A673 (cell line): ENCODE data around the gene TSPAN14. TPM values are rescaled to one million over a fixed set of nuclear protein-coding genes. Genes with fewer than 3 reads are reported as not detected.

ENCODE experiments used
- BruUV-seq: library from RNA; stranded (reverse); fragments of 400-500 nt; replicated peaks from 2 replicates; lab custom pipeline; 2021; lab: Mats Ljungman, UMichigan
- CTCF ChIA-PET: fragments of 300-600 bp; sonication (Branson Sonifier 250); formaldehyde crosslinking; loops from one replicate; lab custom pipeline; 2022; ENCODE audit warnings: antibody characterized with exemption; lab: Charles Lee
- POLR2A ChIA-PET: fragments of 300-600 bp; sonication (Branson Sonifier 250); formaldehyde crosslinking; loops from one replicate; lab custom pipeline; 2022; ENCODE audit warnings: antibody characterized with exemption; ENCODE audit not compliant: low non-redundant PET; lab: Charles Lee
- DNase-seq: peaks from one replicate; pipeline ENCODE4 v3.0.0-alpha.2; 2015; ENCODE audit warnings: low spot score
- H3K27ac ChIP-seq: fragments of 200-600 bp; sonication (generic); 2 replicates; pipeline ENCODE4 v1.5.1; 2016; ENCODE audit warnings: mixed run types, low read depth, mild to moderate bottlenecking, mixed read lengths, antibody characterized with exemption, low read length; ENCODE audit not compliant: poor library complexity, severe bottlenecking
- H3K27me3 ChIP-seq: fragments of 200-600 bp; sonication (generic); replicated peaks from 2 replicates; pipeline ENCODE4 v1.6.1; 2017; ENCODE audit warnings: mixed run types, low read depth, mild to moderate bottlenecking, mixed read lengths, antibody characterized with exemption, low read length; ENCODE audit not compliant: insufficient read depth, poor library complexity
- H3K36me3 ChIP-seq: fragments of 200-600 bp; sonication (generic); 2 replicates; pipeline ENCODE4 v1.6.1; 2016; ENCODE audit warnings: mixed run types, mild to moderate bottlenecking, mixed read lengths, antibody characterized with exemption, low read length; ENCODE audit not compliant: insufficient read depth, poor library complexity, severe bottlenecking
- H3K4me1 ChIP-seq: fragments of 200-600 bp; sonication (generic); 2 replicates; pipeline ENCODE4 v1.6.1; 2017; ENCODE audit warnings: mixed run types, mild to moderate bottlenecking, mixed read lengths, antibody characterized with exemption, low read length; ENCODE audit not compliant: insufficient read depth, poor library complexity, severe bottlenecking
- H3K4me3 ChIP-seq: fragments of 200-600 bp; sonication (generic); 2 replicates; pipeline ENCODE4 v1.5.1; 2016; ENCODE audit warnings: low read depth, mixed run types, mild to moderate bottlenecking, mixed read lengths, low read length; ENCODE audit not compliant: poor library complexity, severe bottlenecking
- H3K9me3 ChIP-seq: fragments of 200-600 bp; sonication (generic); 2 replicates; pipeline ENCODE4 v1.6.1; 2016; ENCODE audit warnings: mixed run types, low read depth, mild to moderate bottlenecking, mixed read lengths, antibody characterized with exemption, low read length; ENCODE audit not compliant: poor library complexity, severe bottlenecking
- EZH2 ChIP-seq: fragments of 200-600 bp; sonication (generic); IDR thresholded peaks from 2 replicates; pipeline ENCODE4 v1.6.1; 2017; ENCODE audit warnings: borderline replicate concordance, low read depth, mild to moderate bottlenecking, mixed read lengths, antibody characterized with exemption, low read length; ENCODE audit not compliant: poor library complexity, severe bottlenecking
- intact Hi-C: fragments of 100-400 bp; cut with micrococcal nuclease; formaldehyde crosslinking; loops from one replicate; pipeline ENCODE4 v1.10.0; 2022; ENCODE audit not compliant: unreplicated experiment
- total RNA-seq: library from RNA; stranded (reverse); gene quantifications from 2 replicates; pipeline ENCODE4 v1.2.3, GENCODE V29; 2021
- TF ChIP-seq, protein P1 (sequence below): fragments of 300-800, 200-600 bp; sonication (generic); conservative IDR thresholded peaks from 2 replicates; pipeline ENCODE4 v1.5.1; 2017; ENCODE audit warnings: low read depth, mild to moderate bottlenecking, antibody characterized with exemption, low read length, moderate library complexity, mixed read lengths

Gene TSPAN14
- total RNA-seq, 1 experiment from 2014 or later, result 50.4 TPM

DNA sequence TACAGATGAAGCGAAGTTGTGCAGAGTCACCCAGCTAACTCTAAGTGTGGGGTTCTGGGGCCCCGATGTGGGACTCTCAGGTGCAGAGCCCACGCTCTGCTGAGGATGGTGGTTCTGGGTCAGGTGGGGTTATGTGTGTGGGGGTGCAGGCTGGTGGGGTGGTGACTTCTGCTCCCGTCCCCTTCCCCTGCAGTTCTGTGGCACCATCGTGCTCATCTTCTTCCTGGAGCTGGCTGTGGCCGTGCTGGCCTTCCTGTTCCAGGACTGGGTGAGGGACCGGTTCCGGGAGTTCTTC lies 54.9 kb downstream of the TSPAN14 start:
- CTCF ChIA-PET, result no interaction called here
- no peaks in the 10 kb centered on the region for H3K27me3 ChIP-seq
- POLR2A ChIA-PET, result no interaction called here
- intact Hi-C loops, result loop anchor here (5.0 kb wide), 1 partner anchor 47 kb away; no protein-coding TSS in a partner anchor
- H3K4me1 ChIP-seq, result no peaks in the 10 kb centered on the region
- H3K9me3 ChIP-seq, result no peaks in the 10 kb centered on the region
- no TSS peak for BruUV-seq
- H3K27ac ChIP-seq, result no peak overlapping the region
- no peak for TF ChIP-seq EZH2
- TF ChIP-seq, protein P1, sequence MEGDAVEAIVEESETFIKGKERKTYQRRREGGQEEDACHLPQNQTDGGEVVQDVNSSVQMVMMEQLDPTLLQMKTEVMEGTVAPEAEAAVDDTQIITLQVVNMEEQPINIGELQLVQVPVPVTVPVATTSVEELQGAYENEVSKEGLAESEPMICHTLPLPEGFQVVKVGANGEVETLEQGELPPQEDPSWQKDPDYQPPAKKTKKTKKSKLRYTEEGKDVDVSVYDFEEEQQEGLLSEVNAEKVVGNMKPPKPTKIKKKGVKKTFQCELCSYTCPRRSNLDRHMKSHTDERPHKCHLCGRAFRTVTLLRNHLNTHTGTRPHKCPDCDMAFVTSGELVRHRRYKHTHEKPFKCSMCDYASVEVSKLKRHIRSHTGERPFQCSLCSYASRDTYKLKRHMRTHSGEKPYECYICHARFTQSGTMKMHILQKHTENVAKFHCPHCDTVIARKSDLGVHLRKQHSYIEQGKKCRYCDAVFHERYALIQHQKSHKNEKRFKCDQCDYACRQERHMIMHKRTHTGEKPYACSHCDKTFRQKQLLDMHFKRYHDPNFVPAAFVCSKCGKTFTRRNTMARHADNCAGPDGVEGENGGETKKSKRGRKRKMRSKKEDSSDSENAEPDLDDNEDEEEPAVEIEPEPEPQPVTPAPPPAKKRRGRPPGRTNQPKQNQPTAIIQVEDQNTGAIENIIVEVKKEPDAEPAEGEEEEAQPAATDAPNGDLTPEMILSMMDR, result no peak
- no peak for DNase-seq
- no peak overlapping the region for H3K4me3 ChIP-seq
- H3K36me3 ChIP-seq, result peaks cover 23% of the 10 kb centered on the region

DNA sequence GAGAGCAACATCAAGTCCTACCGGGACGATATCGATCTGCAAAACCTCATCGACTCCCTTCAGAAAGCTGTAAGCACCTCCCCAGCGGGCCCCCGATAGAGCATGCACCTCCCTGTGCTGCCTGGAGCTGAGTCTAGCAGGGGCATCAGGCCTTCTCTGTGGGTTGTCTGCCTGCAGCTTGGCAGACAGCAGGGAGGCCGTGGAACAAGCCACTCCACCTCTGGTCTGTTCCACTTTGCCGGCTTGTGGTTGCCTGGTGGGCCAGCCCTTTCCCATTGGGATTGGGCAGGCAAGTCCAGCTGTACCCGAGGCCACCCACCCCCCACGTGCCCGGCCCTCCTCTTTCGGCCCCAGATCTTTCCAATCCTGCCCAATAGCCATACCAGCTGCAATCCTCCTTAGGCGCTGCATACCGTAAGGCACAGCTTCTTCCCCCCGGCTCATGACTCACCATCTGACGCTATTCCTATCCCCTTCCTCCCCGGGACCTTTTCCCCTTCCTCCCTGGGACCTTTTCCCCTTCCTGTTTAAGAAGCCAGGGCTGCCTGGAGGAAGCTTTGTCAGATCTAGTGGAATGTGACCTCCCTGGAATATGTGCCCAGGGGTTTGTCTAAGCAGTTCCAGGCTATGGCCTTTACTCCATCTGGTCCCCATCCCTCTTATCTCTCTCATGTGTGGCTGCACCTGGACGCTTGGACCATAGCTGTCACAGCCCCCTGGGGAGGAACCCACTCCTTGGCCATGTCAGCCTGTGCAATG lies 55.5 kb downstream of the TSPAN14 start:
- Histone ChIP-seq H3K36me3 (peaks cover 25% of the 10 kb centered on the region), H3K27me3 (no peaks in the 10 kb centered on the region), H3K4me3 (no peak overlapping the region), H3K27ac (no peak overlapping the region), H3K9me3 (no peaks in the 10 kb centered on the region), H3K4me1 (no peaks in the 10 kb centered on the region)
- BruUV-seq, result no TSS peak
- ChIA-PET POLR2A (no interaction called here), CTCF (no interaction called here)
- TF ChIP-seq, protein P1, result no peak
- TF ChIP-seq EZH2, result no peak
- DNase-seq, result no peak
- intact Hi-C loops, result loop anchor here (5.0 kb wide), 1 partner anchor 47 kb away; no protein-coding TSS in a partner anchor

DNA sequence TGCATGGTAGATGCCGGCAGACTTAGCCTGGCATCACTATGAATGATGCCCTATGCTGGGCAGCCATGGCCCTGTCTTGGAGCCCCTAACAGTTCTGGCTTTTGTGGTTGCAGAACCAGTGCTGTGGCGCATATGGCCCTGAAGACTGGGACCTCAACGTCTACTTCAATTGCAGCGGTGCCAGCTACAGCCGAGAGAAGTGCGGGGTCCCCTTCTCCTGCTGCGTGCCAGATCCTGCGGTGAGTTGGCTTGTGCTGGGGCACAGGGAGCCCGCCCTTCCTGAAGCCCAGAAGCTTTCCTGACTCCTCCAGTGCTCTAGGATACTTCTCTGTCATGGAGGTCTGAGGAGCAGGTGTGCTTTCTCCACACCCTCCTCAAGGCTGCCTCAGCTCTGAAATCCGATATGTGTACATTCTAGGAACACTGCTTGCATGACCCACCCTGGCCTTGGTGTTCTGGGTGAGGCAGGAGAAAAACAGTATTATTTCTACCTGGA lies 58.0 kb downstream of the TSPAN14 start:
- Histone ChIP-seq H3K4me3 (no peak overlapping the region), H3K36me3 (peaks cover 25% of the 10 kb centered on the region), H3K27me3 (no peaks in the 10 kb centered on the region), H3K27ac (no peak overlapping the region), H3K4me1 (no peaks in the 10 kb centered on the region), H3K9me3 (no peaks in the 10 kb centered on the region)
- DNase-seq, result no peak
- intact Hi-C loops, result no loop called here
- TF ChIP-seq EZH2, result no peak
- TF ChIP-seq, protein P1, result no peak
- POLR2A ChIA-PET, result no interaction called here
- CTCF ChIA-PET, result interaction anchor here (1.2 kb wide), 1 partner anchor 8 kb away, joined by 5 read pairs; no protein-coding TSS in a partner anchor
- no TSS peak for BruUV-seq
